ELF-1 (cell line): ENCODE data around the gene FAM180B.
"Not testable (repeated sequence)": the region's sequence is repeated elsewhere in the genome, so short reads cannot be mapped to it uniquely, and the experiment has no call there.

Source experiments
- DNase-seq: peaks from one replicate; pipeline ENCODE4 v3.0.0-alpha.2; 2016; ENCODE audit warnings: low read depth, low spot score

Gene FAM180B

DNA sequence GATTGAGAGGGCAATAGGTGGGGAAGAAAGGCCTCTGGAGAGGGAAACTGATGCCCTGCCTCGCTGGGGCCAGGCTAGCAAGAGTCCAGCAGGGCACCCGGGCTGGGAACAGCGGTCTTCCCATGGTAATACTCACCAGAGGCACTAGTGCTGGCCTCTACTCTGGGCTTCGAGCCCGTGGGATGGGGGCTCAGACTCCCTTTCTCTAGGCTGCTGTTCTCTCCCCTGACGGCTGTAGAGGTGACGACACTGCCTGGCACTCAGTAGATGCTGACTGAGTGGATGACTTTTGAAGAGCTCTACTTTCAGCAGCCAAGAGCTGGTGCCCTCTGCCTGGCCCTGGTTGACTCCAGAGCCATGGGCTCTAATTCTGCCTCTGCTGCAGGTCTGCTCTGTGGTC, 8.6 kb downstream of the FAM180B start:
- DNase-seq = no peak

DNA sequence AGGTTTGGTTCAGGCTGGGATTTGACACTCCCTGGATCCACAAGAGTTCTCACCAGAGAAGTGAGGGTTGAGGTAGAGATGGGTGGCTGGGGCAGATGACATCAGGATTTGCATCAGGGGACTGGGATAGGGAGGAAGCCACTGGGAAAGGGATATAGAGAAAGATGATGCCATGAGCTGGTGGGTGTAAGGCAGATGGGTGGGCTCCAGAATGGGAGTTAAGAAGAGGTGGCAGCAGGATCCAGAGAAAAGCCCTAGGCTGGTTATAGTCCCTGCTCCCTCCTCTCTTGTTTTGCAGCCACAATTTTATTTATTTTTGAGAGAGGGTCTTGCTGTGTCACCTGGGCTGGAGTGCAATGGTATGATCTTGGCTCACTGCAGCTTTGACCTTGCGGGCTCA, 9.5 kb downstream of the FAM180B start:
- DNase-seq = no peak

DNA sequence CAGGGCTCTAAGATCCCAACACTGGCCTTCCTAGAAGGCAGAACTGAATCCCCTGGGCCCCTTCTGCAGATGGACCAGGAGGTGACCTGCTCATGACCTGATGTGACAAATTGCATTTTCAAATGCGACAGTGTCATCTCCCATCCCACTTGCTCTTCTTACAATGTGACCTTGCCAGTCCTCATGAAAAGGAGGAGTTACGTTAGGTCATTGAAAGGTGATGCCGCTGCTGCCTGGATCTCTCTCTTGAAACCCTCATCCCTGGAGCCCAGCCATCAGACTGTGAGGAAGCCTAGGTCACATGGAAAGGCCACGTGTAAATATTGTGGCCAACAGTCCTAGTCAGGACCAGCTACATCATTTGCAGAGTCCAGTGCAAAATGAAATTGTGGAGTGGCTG, 13.4 kb downstream of the FAM180B start:
- no peak for DNase-seq

DNA sequence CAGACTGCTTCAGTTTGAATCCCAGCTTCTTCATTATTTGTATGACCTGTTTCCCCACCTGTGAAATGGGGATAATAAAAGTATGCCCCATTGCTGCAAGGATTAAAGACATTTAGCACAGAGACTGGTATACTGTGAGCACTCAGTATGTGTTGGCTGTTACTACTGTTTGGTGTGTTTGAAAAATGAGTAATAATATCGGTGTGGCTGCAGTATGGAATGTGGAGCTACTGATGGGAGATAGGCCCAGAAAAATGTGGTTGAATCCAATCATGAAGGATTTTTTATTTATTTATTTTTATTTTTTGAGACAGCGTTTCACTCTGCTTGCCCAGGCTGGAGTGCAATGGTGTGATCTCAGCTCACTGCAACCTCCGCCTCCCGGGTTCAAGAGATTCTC, 16.8 kb downstream of the FAM180B start:
- DNase-seq = no peak

DNA sequence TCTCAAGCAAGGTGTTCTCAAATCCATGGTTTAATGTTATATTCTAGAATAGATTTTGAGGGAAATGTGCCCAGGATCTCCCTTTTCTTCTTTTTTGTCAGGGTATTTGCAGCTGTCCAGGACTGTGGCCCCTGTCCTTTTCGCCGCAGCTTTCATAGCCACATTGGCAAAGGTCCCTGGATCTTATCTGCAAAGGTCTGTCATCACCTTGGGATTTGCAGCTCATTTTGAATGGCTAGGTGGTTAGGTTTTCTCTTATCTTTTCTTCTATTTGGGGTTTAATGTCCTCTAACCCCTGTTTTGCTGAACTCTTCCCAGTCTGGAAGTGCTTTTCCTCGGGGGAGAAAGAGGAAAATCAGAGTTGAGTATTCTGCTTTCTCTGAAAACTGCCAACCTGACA, 19.4 kb downstream of the FAM180B start:
- no peak for DNase-seq

DNA sequence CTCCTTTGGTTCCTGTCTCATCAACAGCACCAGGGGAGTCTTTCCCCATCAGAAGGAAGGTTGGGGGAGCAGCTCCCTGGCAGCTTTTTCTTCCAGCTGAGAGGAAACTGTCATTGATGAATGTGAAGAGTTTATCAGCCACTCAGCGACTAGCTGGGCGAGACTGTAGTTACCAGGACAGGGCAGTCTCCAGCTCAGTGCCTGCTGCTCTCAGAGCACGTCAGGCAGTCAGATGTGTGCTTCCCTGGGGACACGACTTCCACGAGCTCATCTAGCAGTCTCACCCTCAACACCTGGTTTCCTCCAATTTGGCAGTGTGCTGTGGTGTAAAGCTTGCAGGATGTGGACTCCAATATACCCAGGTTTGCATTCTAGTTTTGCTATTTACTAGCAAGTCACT, 20.3 kb downstream of the FAM180B start:
- DNase-seq = peak; percentile 21

DNA sequence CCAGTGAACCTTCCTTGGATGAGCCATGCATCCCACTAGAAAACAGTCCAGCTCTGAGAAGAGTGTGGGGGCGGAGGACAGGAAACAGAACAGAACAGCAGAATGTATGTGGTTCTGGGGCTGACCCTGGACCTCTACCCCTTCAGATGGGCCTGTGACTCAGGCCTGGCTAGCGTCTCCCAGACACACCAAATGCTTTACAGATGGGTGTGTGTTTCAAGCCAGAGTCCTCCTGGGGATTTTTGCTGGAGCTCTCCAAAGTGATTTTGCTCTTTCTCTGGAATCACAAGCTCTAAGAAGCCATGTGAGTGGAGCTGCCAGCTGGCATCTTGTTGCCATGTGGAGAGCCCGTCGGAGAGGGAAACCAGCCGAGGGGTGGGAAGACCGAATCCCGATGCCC, 20.9 kb downstream of the FAM180B start:
- peak; percentile 56 for DNase-seq

DNA sequence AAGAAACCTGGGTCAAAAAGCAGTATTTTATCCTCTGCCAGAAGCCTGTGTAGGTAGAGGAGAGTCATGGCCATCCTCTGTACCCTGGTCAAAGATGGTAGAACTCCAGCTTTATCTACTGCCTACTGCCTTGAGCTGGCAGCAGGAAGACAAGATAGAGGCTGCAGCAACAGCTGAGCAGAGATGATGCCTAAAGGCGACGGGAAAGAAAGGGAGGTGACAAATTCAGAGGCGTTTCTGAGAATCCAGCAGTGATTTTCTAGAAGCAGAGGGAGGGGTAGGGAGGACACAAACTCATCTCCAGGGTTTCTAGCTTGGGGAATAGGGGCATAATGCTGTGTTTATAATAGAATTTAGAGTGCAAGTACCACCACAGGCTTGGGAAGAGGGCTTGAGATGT, 23.2 kb downstream of the FAM180B start:
- no peak for DNase-seq

DNA sequence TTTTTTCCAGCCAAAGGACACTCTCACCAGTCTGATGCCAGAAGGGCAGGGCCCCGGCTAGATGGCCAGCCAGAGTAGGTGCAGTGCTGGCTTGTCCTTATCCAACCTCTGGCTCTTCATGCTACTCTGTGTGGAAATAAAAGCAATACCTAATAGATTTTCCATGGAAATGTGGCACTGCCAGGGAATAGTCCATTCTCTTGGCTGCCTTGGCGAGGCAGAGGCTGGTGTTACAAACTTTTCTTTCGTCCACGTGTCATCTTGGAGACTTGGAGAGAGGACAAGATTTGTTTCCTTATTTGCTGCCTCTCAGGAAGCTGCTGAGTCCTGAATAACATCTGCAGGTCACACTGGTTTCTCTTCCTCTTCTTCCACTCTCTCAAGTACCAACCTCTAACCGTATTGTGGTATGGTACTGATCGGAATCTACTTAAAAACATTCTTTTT, 24.9 kb downstream of the FAM180B start:
- DNase-seq = no peak

DNA sequence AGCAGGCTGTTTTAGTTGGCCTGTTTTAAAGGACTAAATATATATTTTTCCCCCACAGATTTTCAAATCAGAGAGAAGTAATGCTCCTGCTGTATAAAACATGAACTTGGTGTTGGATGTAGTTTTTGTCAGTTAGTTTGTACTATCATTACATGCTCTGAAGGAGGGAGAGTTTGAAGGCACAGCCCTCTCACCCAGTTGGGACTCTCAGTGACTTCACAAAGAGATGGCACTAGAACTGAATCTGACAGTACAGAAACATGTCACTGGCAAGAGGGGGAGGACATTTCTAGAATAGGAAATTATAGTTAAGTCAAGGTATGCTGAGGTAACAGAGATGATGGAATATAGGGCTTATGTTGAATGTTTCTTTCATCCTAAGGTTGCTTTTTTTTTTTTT, 28.8 kb downstream of the FAM180B start:
- DNase-seq = no peak

DNA sequence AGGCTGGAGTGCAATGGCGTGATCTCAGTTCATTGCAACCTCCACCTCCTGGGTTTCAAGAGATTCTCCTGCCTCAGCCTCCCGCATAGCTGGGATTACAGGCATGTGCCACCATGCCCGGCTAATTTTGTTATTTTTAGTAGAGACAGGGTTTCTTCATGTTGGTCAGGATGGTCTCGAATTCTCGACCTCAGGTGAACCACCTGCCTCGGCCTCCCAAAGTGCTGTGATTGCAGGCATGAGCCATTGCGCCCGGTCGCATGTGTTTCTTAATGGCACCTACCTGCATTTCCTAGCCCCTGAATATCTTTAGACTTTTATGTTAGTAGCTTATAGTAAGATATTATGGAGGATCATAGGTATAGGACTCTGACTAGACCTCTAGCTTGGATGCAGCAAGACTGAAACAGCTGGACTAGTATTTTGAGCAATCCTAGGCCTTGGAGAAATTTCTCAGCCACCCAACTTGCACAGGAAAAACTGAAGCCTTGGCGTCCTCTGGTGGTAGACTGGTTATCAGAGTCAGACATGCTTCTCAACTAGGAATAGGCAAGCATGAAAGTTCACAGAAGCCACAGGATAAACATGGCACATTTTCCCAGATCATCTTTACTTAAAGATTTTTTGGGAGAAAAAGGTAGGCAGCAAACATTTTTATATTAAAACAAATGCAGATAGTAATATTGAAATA, 30.4 kb downstream of the FAM180B start:
- DNase-seq = peak; percentile 54

DNA sequence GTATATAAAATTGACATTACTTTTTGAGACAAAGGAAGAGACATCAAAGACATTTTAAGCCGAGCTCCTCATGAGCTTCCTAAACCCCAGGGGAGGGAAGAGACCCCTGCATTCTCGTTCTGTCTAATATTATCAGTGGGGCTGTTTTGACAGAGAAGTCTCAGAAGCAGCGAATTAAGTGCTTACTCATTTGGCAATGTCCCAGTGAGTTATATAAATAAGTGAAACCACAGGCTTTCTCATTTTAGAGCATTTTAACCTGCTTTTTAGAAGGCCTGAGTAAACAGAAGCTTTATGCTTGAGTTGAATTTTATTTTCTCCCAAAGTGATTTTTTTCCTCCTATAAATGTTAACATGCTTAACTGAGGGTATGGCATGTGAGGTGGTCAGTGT, 30.9 kb downstream of the FAM180B start:
- DNase-seq = no peak

DNA sequence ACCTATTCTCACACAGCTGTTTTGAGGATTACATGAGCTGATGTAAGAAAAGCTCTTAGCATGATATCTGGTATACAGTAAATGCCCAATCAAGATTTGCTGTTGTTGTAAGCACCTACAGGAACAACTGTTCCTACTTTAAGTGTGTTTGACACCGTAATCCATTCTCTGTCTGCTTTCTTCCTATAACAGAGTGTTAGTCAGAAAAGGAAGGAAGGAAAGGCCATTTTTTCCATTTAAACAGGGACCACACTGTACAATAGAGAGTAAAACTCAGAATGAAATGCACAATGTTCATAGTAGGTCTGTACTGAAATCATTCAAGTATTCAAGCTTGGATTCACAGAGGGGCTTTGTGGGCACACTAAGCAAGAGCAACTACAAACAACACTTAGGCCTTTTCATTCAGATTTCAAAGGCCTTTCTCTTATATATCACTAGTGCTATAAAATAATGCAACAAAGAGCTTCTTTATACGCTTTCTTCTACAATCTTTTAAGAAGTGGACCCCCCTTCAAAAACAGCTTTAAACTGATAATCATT, 34.4 kb downstream of the FAM180B start:
- no peak for DNase-seq

DNA sequence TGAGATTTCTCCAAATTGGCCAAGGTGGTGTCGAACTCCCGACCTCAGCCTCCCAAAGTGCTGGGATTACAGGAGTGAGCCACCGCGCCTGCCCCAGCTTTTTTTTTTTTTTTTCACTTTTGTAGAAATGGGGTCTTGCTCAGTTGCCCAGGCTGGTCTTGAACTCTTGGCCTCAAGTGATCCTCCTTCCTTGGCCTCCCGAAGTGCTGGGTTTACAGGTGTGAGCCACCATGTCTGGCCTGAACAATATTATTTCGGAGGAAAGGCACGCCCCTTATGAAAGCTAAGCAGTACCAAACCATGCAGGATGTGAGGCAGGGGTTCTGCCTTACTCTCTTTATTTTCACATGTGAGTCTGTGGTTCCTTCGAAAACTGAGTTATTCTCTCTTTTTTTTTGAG, 39.8 kb downstream of the FAM180B start:
- DNase-seq = no peak

DNA sequence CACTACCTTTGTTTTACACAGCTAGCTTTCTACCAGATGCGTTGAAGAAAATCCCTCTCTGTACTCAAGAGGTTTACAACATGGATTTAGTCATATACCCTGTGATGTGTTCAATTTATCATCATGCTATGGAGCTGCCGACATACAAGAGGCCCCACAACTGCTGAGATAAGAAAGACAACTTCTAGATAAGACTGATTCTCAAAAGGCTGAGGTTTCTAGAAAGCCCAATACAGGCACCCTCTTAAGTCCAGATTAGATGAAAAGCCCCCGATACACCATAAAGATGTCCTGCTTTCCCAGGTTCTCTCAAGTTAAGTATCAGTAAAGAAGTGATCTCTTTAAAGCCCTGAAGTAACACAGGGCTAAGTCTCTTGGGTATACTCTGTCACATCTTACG, 41.5 kb downstream of the FAM180B start:
- no peak for DNase-seq

DNA sequence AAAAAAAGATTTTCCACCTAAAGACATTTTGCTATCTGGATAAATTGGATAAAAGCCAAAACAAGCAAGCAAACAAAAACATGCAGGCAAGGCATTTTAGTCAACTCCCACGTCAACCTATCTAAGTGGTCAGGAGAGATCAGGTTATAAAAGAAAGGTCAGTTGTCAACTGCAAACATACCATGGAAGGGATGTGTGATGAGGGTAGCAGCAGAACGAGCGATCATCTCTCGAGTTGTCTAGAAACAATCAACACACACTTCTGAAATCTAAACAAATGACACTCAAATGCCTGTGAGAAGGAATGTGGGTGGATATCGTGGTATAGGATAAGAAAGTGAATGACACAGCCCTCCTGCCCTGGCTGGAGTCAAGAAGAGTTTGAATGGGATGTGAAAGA, 45.0 kb downstream of the FAM180B start:
- DNase-seq = no peak

DNA sequence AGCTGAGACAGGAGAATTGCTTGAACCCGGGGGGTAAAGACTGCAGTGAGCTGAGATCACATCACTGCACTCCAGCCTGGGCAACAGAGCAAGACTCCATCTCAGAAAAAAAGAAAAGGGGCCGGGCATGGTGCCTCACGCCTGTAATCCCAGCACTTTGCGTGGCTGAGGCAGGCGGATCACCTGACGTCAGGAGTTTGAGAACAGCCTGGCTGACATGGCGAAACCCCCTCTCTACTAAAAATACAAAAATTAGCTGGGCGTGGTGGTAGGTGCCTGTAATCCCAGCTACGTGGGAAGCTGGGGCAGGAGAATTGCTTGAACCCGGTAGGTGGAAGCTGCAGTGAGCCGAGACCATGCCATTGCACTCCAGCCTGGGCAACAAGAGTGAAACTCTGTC, 49.9 kb downstream of the FAM180B start:
- DNase-seq = not testable (repeated sequence)
